ENCODE measurements around the gene RD3L.

- TF ChIP-seq ZNF282 (IDR thresholded peaks at IDR 0.05; ENCODE audit: partially characterized antibody) (no peak), CHCHD3 (CRISPR knock-in tag; IDR thresholded peaks at IDR 0.05) (no peak), POLR2A (IDR thresholded peaks at IDR 0.05; ENCODE audit: insufficient read depth in 1 of 2, low read depth in 2 of 2, low read length in 2 of 2) (no peak), MAFK (conservative IDR thresholded peaks at IDR 0.05 in 1 of 2, IDR thresholded peaks at IDR 0.05 in 1 of 2; ENCODE audit: low read length in 2 of 2) (no peak), MAX (IDR thresholded peaks at IDR 0.05) (no peak), ZFX (CRISPR knock-in tag; IDR thresholded peaks at IDR 0.05; ENCODE audit: low read depth) (no peak), FOXO1 (CRISPR knock-in tag; IDR thresholded peaks at IDR 0.05) (no peak), ATM (IDR thresholded peaks at IDR 0.05; ENCODE audit: borderline replicate concordance) (no peak), ZSCAN20 (CRISPR knock-in tag; IDR thresholded peaks at IDR 0.05; ENCODE audit: borderline replicate concordance) (no peak), KLF12 (CRISPR knock-in tag; IDR thresholded peaks at IDR 0.05; ENCODE audit: borderline replicate concordance) (no peak), CTCF (CRISPR knock-in tag; IDR thresholded peaks at IDR 0.05) (no peak)
Measured at GRCh38 chr14:103941462-103941861, 867 bp downstream of the RD3L start.
